NCI-H2227 treated with DMSO at 0.1 percent for 48 hours (cell line): ENCODE measurements around the gene SLC46A1.
"Not testable (repeated sequence)": the region's sequence is repeated elsewhere in the genome, so short reads cannot be mapped to it uniquely, and the experiment has no call there.

Experiments used
- DNase-seq: peaks from one replicate; lab custom pipeline; 2025; lab: John Stamatoyannopoulos, UW

Gene SLC46A1

DNA sequence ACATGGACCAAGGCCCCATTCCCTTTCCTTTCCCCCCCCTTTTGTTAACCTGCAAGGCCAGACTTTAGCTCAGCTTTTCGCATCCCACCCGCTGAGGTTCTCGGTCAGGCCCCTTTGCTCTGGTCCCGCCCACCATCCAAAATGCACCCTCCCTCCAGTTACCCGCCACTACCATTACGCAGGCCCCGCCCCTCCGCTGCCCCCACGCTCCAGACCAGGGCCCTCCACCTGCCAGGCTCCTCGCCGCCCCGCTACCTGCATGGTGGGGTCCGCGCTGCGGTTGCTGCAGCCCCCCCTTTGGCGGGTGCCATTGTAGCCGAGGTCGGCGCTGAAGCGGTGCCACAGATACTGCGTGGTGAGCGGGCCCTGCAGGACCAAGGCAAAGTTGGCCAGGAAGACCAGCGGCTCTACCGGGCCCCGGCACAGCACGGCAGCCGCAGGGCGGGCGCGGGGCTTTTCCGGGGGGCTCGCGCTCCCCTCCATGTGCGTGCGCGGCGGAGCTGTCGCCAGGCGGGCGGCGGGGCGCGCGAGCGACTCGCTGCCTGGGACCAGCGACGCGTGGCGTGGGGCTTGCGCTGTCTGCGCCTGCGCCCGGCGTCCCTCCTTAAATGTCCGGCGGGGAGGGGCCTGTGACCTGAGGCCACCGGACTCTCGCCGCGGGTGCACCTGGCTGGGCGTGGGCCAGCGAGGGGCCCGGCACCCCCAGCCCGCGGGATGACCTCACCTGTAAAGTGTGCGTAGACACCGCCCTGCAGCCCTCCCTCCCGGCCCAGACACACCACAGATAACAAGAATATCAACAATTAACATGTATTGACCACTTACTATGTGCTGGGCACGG is at the start of gene SLC46A1:
Gene SLC46A1, minus strand, starts transcription at position 581 of the 841 bp plus-strand sequence. Its CDS starts 98 bp downstream, at position 483.
- DNase-seq = peak; percentile 51

GRCh38 chr17:28449859-28450258 is 43.8 kb upstream of the SLC46A1 start:
- no peak for DNase-seq

GRCh38 chr17:28447396-28447760 is 41.4 kb upstream of the SLC46A1 start:
- DNase-seq = no peak

DNA sequence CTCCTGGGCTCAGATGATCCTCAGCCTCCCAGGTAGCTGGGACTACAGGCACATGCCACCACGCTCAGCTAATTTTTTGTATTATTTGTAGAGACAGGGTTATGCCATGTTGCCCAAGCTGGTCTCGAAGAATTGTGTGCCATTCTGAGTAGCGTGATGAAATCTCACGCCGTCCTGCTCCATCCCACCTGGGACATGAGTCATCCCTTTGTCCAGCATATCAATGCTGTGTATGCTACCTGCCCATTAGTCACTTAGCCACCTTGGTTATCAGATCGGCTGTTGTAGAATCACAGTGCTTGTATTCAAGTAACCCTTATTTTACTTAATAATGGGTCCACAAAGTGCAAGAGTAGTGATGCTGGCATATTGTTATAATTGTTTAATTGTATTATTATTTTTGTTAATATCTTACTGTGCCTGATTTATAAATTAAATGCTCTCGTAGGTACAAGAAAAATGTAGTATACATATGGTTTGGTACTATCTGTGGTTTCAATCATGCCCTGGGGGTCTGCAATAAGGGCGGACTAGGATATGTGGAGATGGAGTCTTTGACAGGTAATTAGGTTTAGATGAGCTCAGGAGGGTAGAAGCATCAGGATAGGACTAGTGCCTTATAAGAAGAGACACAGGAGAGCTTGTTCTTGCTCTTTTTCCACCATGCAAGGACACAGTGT is 40.8 kb upstream of the SLC46A1 start:
- DNase-seq = no peak

DNA sequence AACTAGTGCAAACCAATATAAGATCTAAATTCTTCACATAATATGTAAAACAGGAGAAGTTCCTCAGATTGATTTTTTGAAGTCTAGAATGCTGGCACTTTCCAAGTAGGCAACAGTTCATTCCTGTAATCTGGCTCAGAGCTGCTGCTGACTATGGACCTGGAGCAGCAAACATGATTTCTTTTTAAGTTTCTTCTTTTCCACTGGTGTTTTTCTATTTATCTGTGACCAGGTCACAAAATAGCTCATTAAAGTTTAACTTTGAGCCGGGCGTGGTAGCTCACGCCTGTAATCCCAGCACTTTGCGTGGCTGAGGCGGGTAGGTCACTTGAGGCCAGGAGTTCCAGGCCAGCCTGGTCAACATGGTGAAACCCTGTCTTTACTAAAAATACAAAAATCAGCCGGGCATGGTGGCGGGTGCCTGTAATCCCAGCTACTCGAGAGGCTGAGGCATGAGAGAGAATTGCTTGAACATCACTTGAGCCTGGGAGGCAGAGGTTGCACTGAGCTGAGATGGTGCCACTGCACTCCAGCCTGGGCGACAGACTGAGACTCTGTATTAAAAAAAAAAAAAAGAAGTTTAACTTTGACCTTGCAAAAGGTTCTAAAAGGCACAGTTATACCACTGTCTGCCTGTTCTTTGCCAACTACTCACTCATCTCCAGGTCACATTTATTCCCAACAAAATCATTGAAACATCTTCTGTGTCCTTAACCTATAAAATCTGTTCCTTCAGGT is 38.1 kb upstream of the SLC46A1 start:
- no peak for DNase-seq

DNA sequence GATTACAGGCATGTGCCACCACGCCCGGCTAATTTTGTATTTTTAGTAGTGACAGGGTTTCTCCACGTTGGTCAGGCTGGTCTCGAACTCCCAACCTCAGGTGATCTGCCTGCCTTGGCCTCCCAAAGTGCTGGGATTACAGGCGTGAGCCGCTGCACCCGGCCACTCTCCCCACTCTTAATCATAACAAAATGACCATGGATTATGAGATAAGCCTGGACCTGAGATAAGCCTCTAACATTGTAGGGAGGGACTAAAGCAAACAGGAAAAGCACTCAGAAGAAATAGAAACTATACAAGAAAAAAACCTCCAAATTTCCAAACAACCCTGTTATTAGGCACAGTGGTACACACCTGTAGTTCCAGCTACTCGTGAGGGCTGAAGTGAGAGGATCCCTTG is 28.3 kb upstream of the SLC46A1 start:
- DNase-seq = not testable (repeated sequence)

DNA sequence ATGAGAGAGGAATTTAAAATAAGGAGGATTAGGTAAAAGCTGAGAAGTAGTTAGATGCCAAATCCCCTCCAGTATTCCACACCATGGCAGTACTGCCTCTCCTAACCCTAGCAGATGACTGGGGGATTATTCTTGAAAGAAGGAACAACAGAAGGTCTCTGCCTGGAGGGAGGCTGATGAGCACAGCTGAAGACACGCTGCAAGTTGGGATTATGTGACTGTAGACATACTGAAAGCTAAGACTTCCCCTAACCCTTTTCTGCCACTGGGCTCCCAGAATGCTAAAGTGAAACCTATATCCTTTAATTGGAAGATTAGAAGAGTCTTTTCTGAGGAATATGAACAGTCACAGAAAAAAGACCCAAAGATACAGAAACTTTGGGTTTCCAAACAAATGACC is 27.7 kb upstream of the SLC46A1 start:
- no peak for DNase-seq

- DNase-seq = not testable (repeated sequence)
These were observed 22.0 kb upstream of the SLC46A1 start for GRCh38 chr17:28427982-28428381.

DNA sequence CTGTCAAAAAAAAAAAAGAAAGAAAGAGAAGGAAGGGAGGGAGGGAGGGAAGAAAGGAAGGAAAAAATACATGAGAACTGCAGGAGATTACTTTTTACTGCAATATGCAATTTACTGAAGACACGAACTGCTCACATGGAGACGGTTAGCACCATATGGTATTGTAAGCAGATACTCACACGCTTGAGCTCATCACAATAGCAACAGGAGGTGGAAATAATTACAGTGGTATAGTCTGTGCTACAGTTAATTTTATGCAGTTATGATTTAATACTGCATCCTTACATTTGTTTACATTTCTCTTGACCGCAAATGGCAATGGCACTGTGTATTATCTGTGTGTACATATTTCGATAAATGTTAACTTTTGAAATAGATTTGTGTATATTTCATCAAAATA is 21.4 kb upstream of the SLC46A1 start:
- peak; percentile 29 for DNase-seq

GRCh38 chr17:28426081-28426519 is 20.1 kb upstream of the SLC46A1 start:
- DNase-seq = no peak

- DNase-seq = no peak
These were observed 19.2 kb upstream of the SLC46A1 start for GRCh38 chr17:28425206-28425605.

- DNase-seq = no peak
These were observed 15.8 kb upstream of the SLC46A1 start for GRCh38 chr17:28421787-28422305.

DNA sequence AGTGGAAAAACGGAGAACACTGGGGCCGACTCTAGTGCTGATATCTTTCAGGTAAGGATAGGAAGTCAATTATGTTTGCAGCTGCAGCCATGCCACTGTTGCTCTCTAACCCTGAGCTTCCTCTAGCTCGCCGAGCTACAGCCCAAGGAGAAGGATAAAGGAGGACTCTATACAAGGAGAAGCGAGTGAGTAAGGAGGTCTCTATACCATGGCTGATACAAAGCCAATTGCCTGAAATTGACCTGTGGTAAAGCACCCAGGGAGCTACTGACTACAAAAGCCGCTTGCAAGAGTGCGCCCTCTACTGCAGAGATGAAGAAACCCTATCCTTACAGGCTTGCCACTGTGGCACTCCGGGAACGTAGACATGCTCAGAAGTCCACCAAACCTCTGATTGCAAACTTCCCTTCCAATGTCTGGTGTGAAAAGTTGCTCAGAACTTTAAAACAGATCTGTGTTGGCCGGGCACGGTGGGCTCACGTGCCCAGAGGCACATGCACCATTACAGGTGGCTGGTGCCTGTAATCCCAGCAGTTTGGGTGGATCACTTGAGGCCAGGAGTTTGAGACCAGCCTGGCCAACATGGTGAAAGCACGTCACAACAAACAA is 10.8 kb upstream of the SLC46A1 start:
- no peak for DNase-seq

GRCh38 chr17:28415886-28416285 is 9.9 kb upstream of the SLC46A1 start:
- DNase-seq = no peak

- DNase-seq = no peak
These were observed 7.8 kb upstream of the SLC46A1 start for GRCh38 chr17:28413804-28414203.

DNA sequence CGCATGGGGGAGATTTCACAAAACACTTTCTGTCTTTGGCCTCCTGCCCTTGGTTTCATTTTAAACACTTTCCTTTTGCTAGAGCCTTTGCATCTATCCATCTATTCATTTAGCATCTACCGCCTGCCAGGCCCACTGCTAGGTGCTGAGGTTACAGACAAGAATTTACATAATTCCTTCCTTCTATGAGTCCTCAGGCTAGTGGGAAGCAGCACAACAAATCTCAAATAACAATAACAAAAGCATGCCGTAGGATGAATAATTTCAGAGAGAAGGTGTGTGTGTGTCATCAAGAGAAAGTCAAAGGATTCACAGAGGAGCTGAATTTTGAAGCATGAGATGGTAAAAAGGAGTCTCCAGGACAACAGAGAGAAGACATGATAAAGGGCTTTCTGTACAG is 6.1 kb upstream of the SLC46A1 start:
- DNase-seq = no peak

DNA sequence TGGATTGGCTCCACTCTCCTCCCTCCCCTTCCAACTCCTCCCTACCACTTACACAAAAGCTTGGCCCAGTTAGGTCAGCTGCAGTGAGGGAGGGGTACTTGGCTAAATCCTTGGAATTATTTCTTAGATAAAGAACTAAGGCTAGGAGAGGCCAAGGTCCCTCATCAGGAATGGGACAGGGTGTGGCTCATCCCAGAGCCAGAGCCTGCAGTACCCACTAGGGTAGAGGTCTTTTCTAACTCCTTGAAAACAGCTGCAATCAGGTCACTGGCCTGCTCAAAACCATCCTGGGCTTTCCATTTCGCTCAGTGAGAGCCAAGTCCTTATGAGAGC is 1.9 kb upstream of the SLC46A1 start:
- no peak for DNase-seq

DNA sequence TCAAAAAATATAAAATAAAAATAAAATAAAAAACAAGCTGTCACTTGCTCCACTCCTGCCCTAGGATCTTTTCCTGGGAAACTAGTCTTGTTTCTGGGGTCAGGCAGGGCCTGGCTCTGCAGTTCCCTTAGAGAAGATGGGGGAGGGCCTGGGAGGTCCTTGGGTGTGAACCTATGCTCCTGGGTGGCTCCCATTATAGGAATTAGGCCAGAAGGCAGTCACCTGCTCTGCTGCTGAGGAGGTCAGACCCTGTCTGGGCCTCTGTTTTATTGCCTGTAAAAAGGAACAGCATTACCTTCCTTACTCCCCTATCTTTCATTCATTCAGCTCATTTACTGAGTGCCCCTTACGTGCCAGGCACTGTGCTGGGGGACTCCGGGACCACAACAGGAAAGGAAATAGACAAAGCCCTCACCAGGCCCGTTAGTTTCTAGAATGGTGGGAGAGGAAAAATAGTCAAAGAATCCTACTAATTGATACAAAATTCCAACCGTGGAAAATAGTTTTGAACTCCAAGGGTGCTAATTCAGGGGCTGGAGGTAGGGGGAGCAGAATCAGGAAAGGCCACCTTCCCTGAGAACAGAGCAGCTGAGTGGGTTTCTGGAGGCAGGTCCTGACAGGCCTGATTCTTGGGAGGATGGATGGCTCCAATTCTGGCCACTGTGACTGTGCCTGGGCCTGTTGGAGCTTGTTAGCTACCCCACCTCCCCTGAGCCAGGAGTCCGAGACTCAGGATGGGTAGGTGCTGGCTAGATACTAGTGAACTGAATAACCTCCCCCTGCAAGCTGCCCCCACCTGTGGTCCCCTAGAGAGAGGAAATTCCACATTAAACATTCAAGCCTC is 1.3 kb upstream of the SLC46A1 start:
- no peak for DNase-seq

- no peak for DNase-seq
These were observed 432 bp upstream of the SLC46A1 start for GRCh38 chr17:28406473-28406814.

DNA sequence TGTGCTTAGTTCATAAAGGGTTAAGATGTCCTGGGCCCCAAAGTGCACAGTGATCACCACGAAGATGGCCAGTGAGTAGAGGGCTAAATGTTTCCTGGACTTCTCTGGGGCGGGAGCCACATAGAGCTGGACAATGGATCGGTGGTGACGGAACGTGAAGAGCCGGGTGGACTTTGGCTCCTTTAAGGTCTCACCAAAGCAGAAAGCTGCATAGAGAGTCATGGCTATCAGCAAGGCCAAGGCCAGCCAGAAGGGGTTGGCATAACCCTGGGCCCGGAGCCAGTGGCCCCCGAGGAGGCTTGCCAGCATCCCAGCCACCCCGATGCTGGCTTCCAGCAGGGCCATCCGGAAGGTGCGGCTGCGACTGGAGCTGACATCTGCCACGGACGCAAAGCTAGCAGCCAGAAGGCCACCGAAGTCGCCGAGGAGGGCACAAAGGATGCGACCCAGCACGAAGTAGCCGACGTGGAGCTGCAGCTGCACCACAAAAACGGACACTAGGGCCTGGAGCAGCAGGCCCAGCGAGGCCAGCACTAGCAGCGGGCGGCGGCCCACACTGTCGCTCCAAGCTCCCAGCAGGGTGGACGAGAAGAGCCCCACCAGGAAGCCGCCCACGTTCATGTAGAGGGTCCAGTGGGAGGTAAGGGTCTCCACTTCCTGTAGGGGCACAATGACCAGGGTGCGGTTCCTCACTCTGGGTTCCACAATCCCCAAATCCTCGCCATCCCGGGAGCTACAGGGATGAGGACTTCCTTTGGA is 1.0 kb downstream of the SLC46A1 start:
- no peak for DNase-seq

DNA sequence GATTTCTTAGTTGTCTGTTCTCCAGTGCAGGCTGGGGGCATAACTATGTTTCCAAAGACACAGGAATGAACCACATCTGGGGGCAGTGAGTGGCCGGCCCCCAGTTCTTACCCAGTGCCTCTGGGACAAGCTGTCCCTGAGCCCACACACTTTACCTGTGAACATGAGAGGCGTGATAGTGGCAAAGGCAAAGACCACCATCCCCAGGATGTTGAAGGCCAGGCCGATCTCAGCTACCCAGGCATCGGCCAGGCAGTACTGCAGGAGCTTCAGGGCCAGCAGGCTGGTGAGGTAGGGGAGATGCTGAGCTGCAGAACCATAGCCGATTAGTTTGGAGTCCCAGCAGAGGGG is 1.6 kb downstream of the SLC46A1 start:
- DNase-seq = no peak
